Measurements from ENCODE around the gene SLC9A9. TPM values are rescaled to one million over a fixed set of nuclear protein-coding genes. Genes with fewer than 3 reads are reported as not detected.

SLC9A9 gene
- total and polyA plus RNA-seq, 10 of the 15 experiments (the other 5 are each of a cell fraction or from before 2014, with no cell fraction given): 3.5 to 14.2 (median 9.3) TPM

DNA sequence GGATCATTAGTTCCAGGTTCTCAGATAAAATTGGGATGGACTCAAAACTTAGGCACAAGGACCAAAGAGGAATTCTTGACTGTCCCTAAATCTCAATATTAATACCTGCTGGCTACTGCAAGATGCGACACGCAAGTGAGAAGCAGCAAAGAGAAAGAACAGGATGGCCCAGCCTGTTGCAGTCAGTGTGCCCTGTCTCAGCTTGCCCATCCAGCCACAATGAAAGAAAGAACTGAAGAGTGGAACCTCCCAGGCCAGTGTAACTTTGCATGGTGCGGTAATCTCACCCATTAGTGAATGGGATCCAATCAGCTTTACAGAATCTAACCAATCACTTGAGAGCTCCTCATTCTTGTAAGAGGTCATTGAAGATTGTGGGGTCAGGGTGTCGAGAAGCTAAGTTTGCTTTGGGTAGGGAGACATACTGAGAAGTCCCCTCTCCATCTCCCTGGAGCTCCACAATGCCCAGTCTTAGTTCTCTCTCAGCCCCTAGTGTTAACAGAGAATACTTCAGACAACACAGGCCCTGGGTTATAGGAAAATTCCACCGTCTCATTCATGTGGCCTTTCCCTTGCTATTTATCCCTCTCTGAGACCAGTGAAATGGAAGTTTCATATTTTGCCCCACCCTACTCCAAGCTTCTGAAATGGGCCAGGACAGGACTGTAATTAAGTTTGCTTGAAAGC is 3.2 kb upstream of the SLC9A9 start:
- Histone ChIP-seq H3K4me3 (no peak overlapping the region), H3K79me2 (ENCODE audit: control insufficient read depth, insufficient read depth, low read length) (peaks cover 13% of the 10 kb centered on the region), H3K4me2 (ENCODE audit: control insufficient read depth, insufficient read depth) (peak overlapping the region; percentile 41; the same call in 1 of the 2 replicates), H2AFZ (ENCODE audit: control insufficient read depth, low read depth, low read length) (peak overlapping the region; percentile 25; the same call in 1 of the 2 replicates), H3K4me1 (ENCODE audit: control insufficient read depth, insufficient read depth, low read length) (peaks cover 29% of the 10 kb centered on the region), H3K36me3 (ENCODE audit: control insufficient read depth in 2 of 2, insufficient read depth in 2 of 2, low read length in 1 of 2) (no peaks in the 10 kb centered on the region), H4K20me1 (ENCODE audit: control insufficient read depth, insufficient read depth) (no peaks in the 10 kb centered on the region), H3K27me3 (replicated peaks in 1 of 2; ENCODE audit: control insufficient read depth in 2 of 2, insufficient read depth in 2 of 2, low read length in 1 of 2) (no peaks in the 10 kb centered on the region), H3K9me3 (replicated peaks; ENCODE audit: control insufficient read depth, insufficient read depth, low read length) (no peaks in the 10 kb centered on the region; the same call in 2 of the 3 replicates), H3K9ac (ENCODE audit: control insufficient read depth, insufficient read depth, low read length) (no peak overlapping the region), H3K27ac (ENCODE audit: control insufficient read depth, insufficient read depth) (peak overlapping the region; percentile 45; the same call in 1 of the 2 replicates)
- RAD21 ChIA-PET (ENCODE audit: unreplicated experiment): interaction anchor here (1.3 kb wide), 1 partner anchor 76 kb away, joined by 3 read pairs; no protein-coding TSS in a partner anchor
- FAIRE-seq (no peak), ATAC-seq (peak; percentile 24; the same call in 2 of the 3 replicates), DNase-seq (ENCODE audit: low read depth, low spot score) (no peak)
- SMC1A ChIA-PET (ENCODE audit: uncharacterized antibody, unreplicated experiment): interaction anchor here (1.2 to 1.7 kb wide), 2 partner anchors 35 to 73 kb away, joined by 3 read pairs; no protein-coding TSS in a partner anchor
- POLR2A ChIA-PET: no interaction called here
- in situ Hi-C loops (cut with MboI) (no loop called here), intact Hi-C loops (cut with micrococcal nuclease; ENCODE audit: unreplicated experiment) (loop anchor here (1.0 kb wide), 2 partner anchors 19 to 76 kb away; no protein-coding TSS in a partner anchor)
- TF ChIP-seq ZZZ3 (IDR thresholded peaks at IDR 0.05; ENCODE audit: control insufficient read depth, insufficient read length, low read depth): no peak
- no peak for TF ChIP-seq IKZF2 (IDR thresholded peaks at IDR 0.05)
- no peak for TF ChIP-seq RAD21 (IDR thresholded peaks at IDR 0.05; ENCODE audit: insufficient read depth, low read depth, low read length)
- no TSS peak for BruUV-seq (replicated peaks)
- WGBS (ENCODE audit: insufficient coverage, insufficient replicate concordance, low lambda C conversion rate, missing lambda C conversion rate): 97% methylated on average over 5 of the region's 5 CpGs
- CTCF ChIA-PET: no interaction called here

DNA sequence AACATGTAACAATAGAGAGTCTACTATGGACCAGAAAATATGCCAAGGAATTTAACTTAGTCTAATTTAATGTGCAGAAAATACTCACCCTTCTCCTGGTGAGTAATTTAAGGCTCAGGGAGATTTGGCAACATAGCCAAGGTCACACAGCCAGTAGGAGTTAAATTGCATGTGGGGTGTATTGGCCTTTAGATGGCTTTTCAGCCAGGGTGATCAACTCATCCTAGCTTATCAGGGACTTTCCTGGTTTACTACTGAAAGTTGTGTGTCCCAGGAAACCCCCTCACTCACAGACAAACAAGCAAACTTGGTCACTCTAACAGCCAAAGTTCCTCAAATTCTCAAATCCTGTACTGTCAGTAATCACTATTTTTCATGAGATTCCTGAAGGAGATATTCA is 2.6 kb upstream of the SLC9A9 start:
- Histone ChIP-seq H4K20me1 (ENCODE audit: control insufficient read depth, insufficient read depth) (no peaks in the 10 kb centered on the region), H3K27ac (ENCODE audit: control insufficient read depth, insufficient read depth) (peak overlapping the region; percentile 70; the same call in 1 of the 2 replicates), H3K4me2 (ENCODE audit: control insufficient read depth, insufficient read depth) (peak overlapping the region; percentile 84; the same call in 1 of the 2 replicates), H3K9ac (ENCODE audit: control insufficient read depth, insufficient read depth, low read length) (no peak overlapping the region), H3K4me3 (no peak overlapping the region), H2AFZ (ENCODE audit: control insufficient read depth, low read depth, low read length) (0 out of 2 replicates have a peak overlapping the region, but pooled peaks have one; percentile 25), H3K27me3 (replicated peaks in 1 of 2; ENCODE audit: control insufficient read depth in 2 of 2, insufficient read depth in 2 of 2, low read length in 1 of 2) (no peaks in the 10 kb centered on the region), H3K36me3 (ENCODE audit: control insufficient read depth in 2 of 2, insufficient read depth in 2 of 2, low read length in 1 of 2) (no peaks in the 10 kb centered on the region), H3K4me1 (ENCODE audit: control insufficient read depth, insufficient read depth, low read length) (peaks cover 29% of the 10 kb centered on the region), H3K79me2 (ENCODE audit: control insufficient read depth, insufficient read depth, low read length) (peaks cover 18% of the 10 kb centered on the region), H3K9me3 (replicated peaks; ENCODE audit: control insufficient read depth, insufficient read depth, low read length) (no peaks in the 10 kb centered on the region; the same call in 2 of the 3 replicates)
- no peak for FAIRE-seq
- no peak for DNase-seq (ENCODE audit: low read depth, low spot score)
- intact Hi-C loops (cut with micrococcal nuclease; ENCODE audit: unreplicated experiment) (loop anchor here (1.0 kb wide), 2 partner anchors 19 to 76 kb away; no protein-coding TSS in a partner anchor), in situ Hi-C loops (cut with MboI) (no loop called here)
- ChIA-PET CTCF (no interaction called here), POLR2A (no interaction called here), SMC1A (ENCODE audit: uncharacterized antibody, unreplicated experiment) (interaction anchor here (1.7 kb wide), 1 partner anchor 36 kb away, joined by 3 read pairs; no protein-coding TSS in a partner anchor), RAD21 (ENCODE audit: unreplicated experiment) (no interaction called here)
- BruUV-seq (replicated peaks): no TSS peak
- ATAC-seq: peak; percentile 52
- TF ChIP-seq RELA (IDR thresholded peaks at IDR 0.05; ENCODE audit: borderline replicate concordance, partially characterized antibody): peak; percentile 19
- TF ChIP-seq POLR2A (IDR thresholded peaks at IDR 0.05; ENCODE audit: low read depth, low read length): no peak
- no peak for TF ChIP-seq POLR2AphosphoS5 (IDR thresholded peaks at IDR 0.05; ENCODE audit: low read length)
- TF ChIP-seq, protein P1, sequence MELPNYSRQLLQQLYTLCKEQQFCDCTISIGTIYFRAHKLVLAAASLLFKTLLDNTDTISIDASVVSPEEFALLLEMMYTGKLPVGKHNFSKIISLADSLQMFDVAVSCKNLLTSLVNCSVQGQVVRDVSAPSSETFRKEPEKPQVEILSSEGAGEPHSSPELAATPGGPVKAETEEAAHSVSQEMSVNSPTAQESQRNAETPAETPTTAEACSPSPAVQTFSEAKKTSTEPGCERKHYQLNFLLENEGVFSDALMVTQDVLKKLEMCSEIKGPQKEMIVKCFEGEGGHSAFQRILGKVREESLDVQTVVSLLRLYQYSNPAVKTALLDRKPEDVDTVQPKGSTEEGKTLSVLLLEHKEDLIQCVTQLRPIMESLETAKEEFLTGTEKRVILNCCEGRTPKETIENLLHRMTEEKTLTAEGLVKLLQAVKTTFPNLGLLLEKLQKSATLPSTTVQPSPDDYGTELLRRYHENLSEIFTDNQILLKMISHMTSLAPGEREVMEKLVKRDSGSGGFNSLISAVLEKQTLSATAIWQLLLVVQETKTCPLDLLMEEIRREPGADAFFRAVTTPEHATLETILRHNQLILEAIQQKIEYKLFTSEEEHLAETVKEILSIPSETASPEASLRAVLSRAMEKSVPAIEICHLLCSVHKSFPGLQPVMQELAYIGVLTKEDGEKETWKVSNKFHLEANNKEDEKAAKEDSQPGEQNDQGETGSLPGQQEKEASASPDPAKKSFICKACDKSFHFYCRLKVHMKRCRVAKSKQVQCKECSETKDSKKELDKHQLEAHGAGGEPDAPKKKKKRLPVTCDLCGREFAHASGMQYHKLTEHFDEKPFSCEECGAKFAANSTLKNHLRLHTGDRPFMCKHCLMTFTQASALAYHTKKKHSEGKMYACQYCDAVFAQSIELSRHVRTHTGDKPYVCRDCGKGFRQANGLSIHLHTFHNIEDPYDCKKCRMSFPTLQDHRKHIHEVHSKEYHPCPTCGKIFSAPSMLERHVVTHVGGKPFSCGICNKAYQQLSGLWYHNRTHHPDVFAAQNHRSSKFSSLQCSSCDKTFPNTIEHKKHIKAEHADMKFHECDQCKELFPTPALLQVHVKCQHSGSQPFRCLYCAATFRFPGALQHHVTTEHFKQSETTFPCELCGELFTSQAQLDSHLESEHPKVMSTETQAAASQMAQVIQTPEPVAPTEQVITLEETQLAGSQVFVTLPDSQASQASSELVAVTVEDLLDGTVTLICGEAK (IDR thresholded peaks at IDR 0.05; ENCODE audit: borderline replicate concordance): no peak
- no peak for TF ChIP-seq NFYA (IDR thresholded peaks at IDR 0.05; ENCODE audit: borderline replicate concordance, low read depth, low read length)
- 0 out of 2 replicates have a peak, but pooled peaks have one; percentile 26 for TF ChIP-seq JUNB (IDR thresholded peaks at IDR 0.05)
- TF ChIP-seq SUPT20H (IDR thresholded peaks at IDR 0.05; ENCODE audit: borderline replicate concordance, control insufficient read depth, low read depth, low read length): no peak
- peak; percentile 55 for TF ChIP-seq IKZF1 (conservative IDR thresholded peaks at IDR 0.05)
- no peak for TF ChIP-seq BCL11A (IDR thresholded peaks at IDR 0.05; ENCODE audit: low read depth, low read length)
